DOHH2 (cell line): Measurements from ENCODE around the gene RANBP6.

Source experiments
- H3F3A ChIP-seq: fragments of 200-600 bp; sonication (generic), shearing (Covaris generic); 2 replicates; pipeline ENCODE4 v1.6.0; 2016; ENCODE audit warnings: antibody characterized with exemption, mild to moderate bottlenecking; ENCODE audit not compliant: control insufficient read depth, insufficient read depth
- H3K27ac ChIP-seq: fragments of 200-600 bp; sonication (generic); 2 replicates; pipeline ENCODE4 v1.5.1; 2014; ENCODE audit warnings: low read depth, mild to moderate bottlenecking, low read length, moderate library complexity
- H3K27me3 ChIP-seq: fragments of 200-600 bp; sonication (generic); 2 replicates; pipeline ENCODE4 v1.6.1; 2014; ENCODE audit warnings: mild to moderate bottlenecking, low read length, mixed read lengths; ENCODE audit not compliant: control insufficient read depth
- H3K36me3 ChIP-seq: fragments of 200-600 bp; sonication (generic); 2 replicates; pipeline ENCODE4 v1.6.1; 2014; ENCODE audit warnings: mild to moderate bottlenecking, low read length, moderate library complexity, mixed read lengths; ENCODE audit not compliant: control insufficient read depth
- H3K4me1 ChIP-seq: fragments of 200-600 bp; sonication (generic); 2 replicates; pipeline ENCODE4 v1.6.1; 2014; ENCODE audit warnings: mild to moderate bottlenecking, low read length, mixed read lengths; ENCODE audit not compliant: control insufficient read depth
- H3K4me2 ChIP-seq: fragments of 200-600 bp; sonication (generic); 2 replicates; pipeline ENCODE4 v1.6.0; 2014; ENCODE audit warnings: mild to moderate bottlenecking, low read length, moderate library complexity
- H3K4me3 ChIP-seq: fragments of 200-600 bp; sonication (generic); 2 replicates; pipeline ENCODE4 v1.5.1; 2014; ENCODE audit warnings: mild to moderate bottlenecking, low read length, mixed read lengths
- H3K79me2 ChIP-seq: fragments of 200-600 bp; sonication (generic); 2 replicates; pipeline ENCODE4 v1.6.1; 2014; ENCODE audit warnings: mild to moderate bottlenecking, low read length, mixed read lengths; ENCODE audit not compliant: control insufficient read depth
- H3K9me2 ChIP-seq: fragments of 200-600 bp; sonication (generic); replicated peaks from 2 replicates; pipeline ENCODE4 v1.6.1; 2014; ENCODE audit warnings: mild to moderate bottlenecking, low read length, mixed read lengths; ENCODE audit not compliant: control insufficient read depth
- H3K9me3 ChIP-seq: fragments of 200-600 bp; sonication (generic); 2 replicates; pipeline ENCODE4 v1.6.1; 2014; ENCODE audit warnings: antibody characterized with exemption, low read length, mixed read lengths; ENCODE audit not compliant: control insufficient read depth, insufficient read depth
- H4K20me1 ChIP-seq: fragments of 200-600 bp; sonication (generic); 2 replicates; pipeline ENCODE4 v1.6.0; 2014; ENCODE audit warnings: low read depth, mild to moderate bottlenecking, antibody characterized with exemption, low read length, moderate library complexity; ENCODE audit not compliant: control insufficient read depth, insufficient read depth
- CTCF ChIP-seq: fragments of 200-600 bp; sonication (generic); IDR thresholded peaks from one replicate; pipeline ENCODE4 v1.5.1; 2014; ENCODE audit warnings: antibody characterized with exemption, mild to moderate bottlenecking, low read depth, low read length; ENCODE audit not compliant: poor library complexity, severe bottlenecking
- EZH2phosphoT487 ChIP-seq: fragments of 200-600 bp; sonication (generic); IDR thresholded peaks from 2 replicates; pipeline ENCODE4 v1.6.1; 2017; ENCODE audit warnings: borderline replicate concordance, mild to moderate bottlenecking, antibody characterized with exemption, low read length, moderate library complexity, mixed read lengths

The RANBP6 gene

GRCh38 chr9:5978523-5978922 lies 36.9 kb downstream of the RANBP6 start:
- no peaks in the 10 kb centered on the region for H3K4me1 ChIP-seq
- no peaks in the 10 kb centered on the region for H3K79me2 ChIP-seq
- no peak for TF ChIP-seq CTCF
- TF ChIP-seq EZH2phosphoT487 = no peak
- no peak overlapping the region for H3K4me2 ChIP-seq
- H3K9me3 ChIP-seq = no peaks in the 10 kb centered on the region
- H3K9me2 ChIP-seq = no peaks in the 10 kb centered on the region
- no peaks in the 10 kb centered on the region; the same call in 1 of the 2 replicates for H3K36me3 ChIP-seq
- H4K20me1 ChIP-seq = no peaks in the 10 kb centered on the region
- H3F3A ChIP-seq = no peaks in the 10 kb centered on the region
- no peak overlapping the region for H3K27ac ChIP-seq
- H3K27me3 ChIP-seq = no peaks in the 10 kb centered on the region
- H3K4me3 ChIP-seq = no peak overlapping the region

- Histone ChIP-seq H3K36me3 (no peaks in the 10 kb centered on the region), H3K27ac (no peak overlapping the region), H3K4me3 (no peak overlapping the region), H3F3A (no peaks in the 10 kb centered on the region), H3K4me1 (no peaks in the 10 kb centered on the region), H3K27me3 (no peaks in the 10 kb centered on the region), H3K9me3 (no peaks in the 10 kb centered on the region), H3K4me2 (no peak overlapping the region), H3K9me2 (no peaks in the 10 kb centered on the region), H4K20me1 (no peaks in the 10 kb centered on the region), H3K79me2 (no peaks in the 10 kb centered on the region)
- TF ChIP-seq CTCF = no peak
- no peak for TF ChIP-seq EZH2phosphoT487
Observed at GRCh38 chr9:5976674-5977397, 38.6 kb downstream of the RANBP6 start.

- Histone ChIP-seq H3K36me3 (peaks cover 5% of the 10 kb centered on the region; the same call in 1 of the 2 replicates), H3K4me3 (no peak overlapping the region), H3K27ac (no peak overlapping the region), H3K27me3 (no peaks in the 10 kb centered on the region), H3K9me3 (no peaks in the 10 kb centered on the region), H3K4me1 (no peaks in the 10 kb centered on the region), H3K4me2 (no peak overlapping the region), H4K20me1 (no peaks in the 10 kb centered on the region), H3F3A (no peaks in the 10 kb centered on the region), H3K79me2 (no peaks in the 10 kb centered on the region), H3K9me2 (no peaks in the 10 kb centered on the region)
- TF ChIP-seq CTCF = no peak
Observed at GRCh38 chr9:5971740-5972139, 43.7 kb downstream of the RANBP6 start.
